ENCODE measurements around the gene CNTNAP1.
A peak's percentile ranks its signal among the peaks of the same experiment; 100 is the strongest.
"Not testable (repeated sequence)": the region's sequence is repeated elsewhere in the genome, so short reads cannot be mapped to it uniquely, and the experiment has no call there.

CNTNAP1 gene

DNA sequence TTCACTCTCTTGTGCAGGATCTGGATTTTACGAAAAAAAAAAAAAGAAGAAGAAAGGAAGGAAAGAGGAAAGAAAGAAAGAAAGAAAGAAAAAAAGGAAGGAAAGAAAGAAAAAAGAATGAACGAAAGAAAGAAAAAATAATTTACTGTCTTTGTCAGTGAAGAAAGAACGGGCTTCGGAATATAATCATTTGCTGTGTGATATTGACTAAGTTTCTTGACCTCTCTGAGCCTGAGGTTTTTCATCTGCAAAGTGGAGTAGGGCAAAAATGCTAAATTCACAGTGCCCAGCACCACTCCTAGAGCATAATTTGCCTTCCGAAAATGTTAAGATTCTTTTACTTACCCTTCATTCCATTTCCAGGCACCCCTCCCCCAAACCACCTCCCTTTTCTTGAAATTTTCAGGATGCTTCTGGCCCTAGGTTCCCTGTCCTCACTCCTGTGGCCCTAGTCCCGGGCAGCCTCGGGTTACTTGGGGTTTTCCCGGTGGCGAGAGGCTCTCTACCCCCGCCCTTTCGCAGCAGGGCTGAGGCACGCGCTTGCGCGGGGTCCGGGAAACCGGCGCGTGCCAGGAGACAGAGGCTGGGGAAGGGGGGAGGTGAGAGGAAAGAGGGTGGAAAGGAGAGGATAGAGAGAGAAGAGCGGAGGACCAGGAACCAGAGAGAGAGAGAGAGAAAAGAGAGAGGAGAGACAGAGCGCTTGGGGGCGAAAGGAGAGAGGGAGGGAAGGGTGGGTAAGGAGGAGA, at the start of gene CNTNAP1:
Gene CNTNAP1, plus strand, starts transcription at position 556 of the 746 bp plus-strand sequence. CDS start 299 bp downstream, outside the sequence.
- H3K4me3 Mint-ChIP-seq = peak within 1 kb of the TSS; percentile 71
- no peaks in the 10 kb centered on the region for H3K9me3 Mint-ChIP-seq
- H3K27me3 Mint-ChIP-seq (ENCODE audit: low read depth) = peaks cover 46% of the 10 kb centered on the region
- H3K27ac Mint-ChIP-seq = peak within 1 kb of the TSS; percentile 45
- no peaks in the 10 kb centered on the region for H3K36me3 Mint-ChIP-seq (ENCODE audit: low read depth)
- H3K4me1 Mint-ChIP-seq (ENCODE audit: low read depth) = peaks cover 43% of the 10 kb centered on the region
- no peak for DNase-seq (ENCODE audit: low spot score)

GRCh38 chr17:42632949-42633444, 49.3 kb upstream of the CNTNAP1 start:
- Mint-ChIP-seq H3K27ac (no peak overlapping the region), H3K27me3 (ENCODE audit: low read depth) (peaks cover 6% of the 10 kb centered on the region), H3K4me3 (no peak overlapping the region), H3K4me1 (ENCODE audit: low read depth) (no peaks in the 10 kb centered on the region), H3K36me3 (ENCODE audit: low read depth) (no peaks in the 10 kb centered on the region), H3K9me3 (no peaks in the 10 kb centered on the region)
- no peak for DNase-seq (ENCODE audit: low spot score)

DNA sequence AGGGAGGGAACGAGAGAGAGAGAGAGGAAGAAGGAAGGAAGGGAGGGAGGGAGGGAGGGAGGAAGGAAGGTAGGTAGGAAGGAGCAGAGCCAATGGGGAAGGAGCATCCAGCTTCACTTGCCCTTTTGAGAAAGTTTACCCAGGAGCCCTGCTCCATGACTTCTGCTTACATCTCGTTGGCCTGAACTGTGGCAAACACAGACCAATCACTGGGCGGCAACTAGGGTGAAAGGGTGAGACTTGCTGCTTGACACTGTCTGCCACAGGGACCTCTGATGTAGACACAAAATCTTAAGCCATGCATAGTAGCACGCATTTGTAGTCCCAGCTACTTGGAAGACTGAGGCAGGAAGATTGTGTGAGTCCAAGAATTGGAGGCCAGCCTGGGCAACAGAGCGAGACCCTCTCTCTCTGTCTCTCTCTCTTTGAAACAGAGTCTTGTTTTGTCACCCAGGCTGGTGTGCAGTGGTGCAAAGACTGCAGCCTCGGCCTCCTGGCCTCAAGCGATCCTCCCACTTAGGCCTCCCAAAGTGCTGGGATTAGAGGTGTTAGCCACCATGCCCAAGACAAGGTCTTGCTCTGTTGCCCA, 42.7 kb upstream of the CNTNAP1 start:
- H3K27ac Mint-ChIP-seq = no peak overlapping the region
- H3K4me1 Mint-ChIP-seq (ENCODE audit: low read depth) = no peaks in the 10 kb centered on the region
- no peaks in the 10 kb centered on the region for H3K36me3 Mint-ChIP-seq (ENCODE audit: low read depth)
- peaks cover 10% of the 10 kb centered on the region for H3K27me3 Mint-ChIP-seq (ENCODE audit: low read depth)
- H3K9me3 Mint-ChIP-seq = no peaks in the 10 kb centered on the region
- no peak overlapping the region for H3K4me3 Mint-ChIP-seq
- DNase-seq (ENCODE audit: low spot score) = no peak

DNA sequence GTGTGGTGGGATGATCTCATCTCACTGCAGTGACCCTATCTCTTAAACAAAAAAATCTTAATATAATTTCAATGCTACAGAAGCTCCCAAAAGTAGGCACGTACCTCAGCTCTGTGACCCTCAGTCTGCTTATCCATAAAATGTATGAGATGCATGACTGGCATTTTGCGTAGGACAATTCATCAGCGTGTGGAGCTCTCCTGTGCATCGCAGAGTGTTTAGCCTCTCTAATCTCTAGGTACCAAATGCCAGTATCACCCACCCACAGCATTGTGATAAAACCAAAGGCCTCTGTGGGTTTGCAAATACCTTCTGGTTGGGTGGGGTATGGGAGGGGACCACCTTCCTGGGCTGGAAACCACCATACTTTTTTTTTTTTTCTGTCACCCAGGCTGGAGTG, 42.2 kb upstream of the CNTNAP1 start:
- Mint-ChIP-seq H3K4me3 (no peak overlapping the region), H3K27ac (no peak overlapping the region), H3K9me3 (no peaks in the 10 kb centered on the region), H3K36me3 (ENCODE audit: low read depth) (no peaks in the 10 kb centered on the region), H3K4me1 (ENCODE audit: low read depth) (no peaks in the 10 kb centered on the region), H3K27me3 (ENCODE audit: low read depth) (peaks cover 10% of the 10 kb centered on the region)
- DNase-seq (ENCODE audit: low spot score) = no peak

- Mint-ChIP-seq H3K36me3 (ENCODE audit: low read depth) (no peaks in the 10 kb centered on the region), H3K9me3 (no peaks in the 10 kb centered on the region), H3K27me3 (ENCODE audit: low read depth) (peaks cover 19% of the 10 kb centered on the region), H3K4me1 (ENCODE audit: low read depth) (no peaks in the 10 kb centered on the region), H3K27ac (no peak overlapping the region), H3K4me3 (no peak overlapping the region)
- no peak for DNase-seq (ENCODE audit: low spot score)
These were observed 40.0 kb upstream of the CNTNAP1 start for GRCh38 chr17:42642336-42642735.

DNA sequence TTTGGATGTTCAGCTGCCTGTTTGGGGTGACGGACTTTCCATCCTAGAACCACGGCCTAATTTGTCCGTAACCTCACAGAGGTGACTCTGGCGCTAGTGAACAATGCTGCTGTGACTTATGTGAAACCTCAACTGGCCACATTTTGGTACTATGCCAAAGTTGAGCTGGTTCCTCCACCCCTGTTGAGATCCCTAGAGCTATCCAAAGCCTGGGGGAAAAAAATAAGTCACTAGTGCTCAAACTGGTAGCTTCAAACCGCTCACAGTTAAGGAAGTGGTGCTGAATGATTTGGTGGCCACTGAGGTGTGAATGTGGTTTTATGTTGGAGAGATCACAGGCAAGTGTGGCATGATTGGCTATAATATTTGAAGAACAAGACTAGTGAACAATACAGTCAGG, 34.6 kb upstream of the CNTNAP1 start:
- Mint-ChIP-seq H3K4me1 (ENCODE audit: low read depth) (peaks cover 1% of the 10 kb centered on the region), H3K36me3 (ENCODE audit: low read depth) (no peaks in the 10 kb centered on the region), H3K4me3 (no peak overlapping the region), H3K27ac (no peak overlapping the region), H3K27me3 (ENCODE audit: low read depth) (peaks cover 17% of the 10 kb centered on the region), H3K9me3 (no peaks in the 10 kb centered on the region)
- no peak for DNase-seq (ENCODE audit: low spot score)

GRCh38 chr17:42651392-42651791, 30.9 kb upstream of the CNTNAP1 start:
- H3K36me3 Mint-ChIP-seq (ENCODE audit: low read depth) = no peaks in the 10 kb centered on the region
- DNase-seq (ENCODE audit: low spot score) = no peak
- peaks cover 7% of the 10 kb centered on the region for H3K4me1 Mint-ChIP-seq (ENCODE audit: low read depth)
- H3K27ac Mint-ChIP-seq = no peak overlapping the region
- no peak overlapping the region for H3K4me3 Mint-ChIP-seq
- H3K9me3 Mint-ChIP-seq = no peaks in the 10 kb centered on the region
- H3K27me3 Mint-ChIP-seq (ENCODE audit: low read depth) = peaks cover 22% of the 10 kb centered on the region

DNA sequence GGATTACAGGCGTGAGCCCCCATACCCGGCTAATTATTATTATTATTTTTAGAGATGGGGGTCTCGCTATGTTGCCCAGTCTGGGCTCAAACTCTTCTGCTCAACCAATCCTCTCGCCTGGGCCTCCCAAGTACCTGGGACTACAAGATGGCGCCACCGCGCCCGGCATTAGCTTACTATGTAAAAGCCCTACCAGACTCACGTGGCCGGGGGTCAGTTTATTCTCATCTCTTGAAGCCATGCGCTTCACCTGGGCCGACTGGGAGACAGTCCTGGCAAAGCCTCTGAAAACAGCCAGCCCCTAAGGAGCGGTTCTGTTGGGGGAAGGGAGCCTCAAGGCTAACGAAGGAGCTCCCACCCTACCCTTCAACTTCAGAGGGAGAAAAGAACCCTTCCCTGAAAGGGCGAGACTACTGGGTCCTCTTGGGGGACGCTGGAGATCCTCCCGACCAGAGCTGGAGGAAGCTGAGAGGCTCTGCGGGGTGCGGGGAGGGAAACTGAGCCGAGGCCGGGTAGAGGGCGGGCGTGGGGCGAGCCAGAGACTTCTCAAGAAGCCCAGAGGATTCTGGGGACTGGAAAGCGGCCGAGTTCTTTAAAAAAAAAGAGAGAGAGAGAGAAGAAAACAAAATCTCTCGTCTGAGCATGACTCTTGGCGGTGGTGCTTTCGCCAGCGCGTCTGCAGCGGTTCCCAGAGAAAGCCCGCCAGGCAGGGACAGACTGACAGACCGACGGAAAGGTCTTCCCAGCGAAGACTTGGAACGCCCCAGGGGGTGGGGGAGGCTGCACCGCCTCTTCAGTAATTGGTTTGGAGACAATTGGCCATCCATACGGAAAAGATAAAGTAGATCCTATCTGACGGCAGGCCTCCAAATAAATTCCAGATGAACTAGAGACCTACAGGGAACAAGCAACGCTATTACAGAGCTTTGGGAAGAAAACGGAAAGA, 28.9 kb upstream of the CNTNAP1 start:
- no peak overlapping the region for H3K4me3 Mint-ChIP-seq

GRCh38 chr17:42655528-42655927, 26.8 kb upstream of the CNTNAP1 start:
- Mint-ChIP-seq H3K9me3 (no peaks in the 10 kb centered on the region), H3K27ac (no peak overlapping the region), H3K4me3 (no peak overlapping the region), H3K36me3 (ENCODE audit: low read depth) (no peaks in the 10 kb centered on the region), H3K4me1 (ENCODE audit: low read depth) (peaks cover 16% of the 10 kb centered on the region), H3K27me3 (ENCODE audit: low read depth) (peaks cover 23% of the 10 kb centered on the region)
- DNase-seq (ENCODE audit: low spot score) = no peak

More for the DNA sequence above, 28.9 kb upstream of the CNTNAP1 start:
- no peaks in the 10 kb centered on the region for H3K36me3 Mint-ChIP-seq (ENCODE audit: low read depth)
- no peak overlapping the region for H3K27ac Mint-ChIP-seq
- H3K27me3 Mint-ChIP-seq (ENCODE audit: low read depth) = peaks cover 23% of the 10 kb centered on the region
- DNase-seq (ENCODE audit: low spot score) = no peak
- H3K4me1 Mint-ChIP-seq (ENCODE audit: low read depth) = peaks cover 11% of the 10 kb centered on the region
- no peaks in the 10 kb centered on the region for H3K9me3 Mint-ChIP-seq

DNA sequence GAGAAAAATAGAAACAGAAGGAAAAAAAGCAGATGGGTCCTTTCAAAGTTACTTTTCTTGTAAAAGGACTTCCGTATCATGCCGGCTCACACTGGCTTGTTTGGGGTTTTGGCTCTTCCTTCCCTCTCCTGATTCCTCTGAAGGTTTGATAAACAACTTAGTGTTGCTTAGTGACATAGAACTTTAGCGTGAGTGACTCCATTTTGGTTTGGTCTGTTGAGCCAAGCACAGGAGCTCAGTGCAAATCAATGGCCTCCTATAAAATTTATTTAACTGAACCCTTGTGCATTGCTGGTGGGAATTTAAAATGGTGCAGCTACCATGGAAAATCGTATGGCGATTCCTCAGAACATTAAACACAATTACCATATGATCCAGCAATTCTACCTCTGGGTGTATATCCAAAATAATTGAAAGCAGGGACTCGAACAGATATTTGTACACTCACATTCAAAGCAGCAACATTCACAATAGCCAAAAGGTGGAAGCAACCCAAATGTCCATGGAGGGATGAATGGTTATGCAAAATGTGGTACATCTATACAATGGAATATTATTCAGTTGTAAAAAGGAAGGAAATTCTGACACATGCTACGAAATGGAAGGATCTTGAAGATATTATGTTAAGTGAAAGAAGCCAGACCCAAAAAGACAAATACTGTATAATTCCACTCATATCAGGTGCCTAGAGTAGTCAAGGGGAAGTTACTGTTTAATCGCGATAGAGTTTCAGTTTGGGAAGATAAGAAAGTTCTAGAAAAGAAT, 24.3 kb upstream of the CNTNAP1 start:
- Mint-ChIP-seq H3K4me3 (peak overlapping the region; percentile 37), H3K4me1 (ENCODE audit: low read depth) (peaks cover 14% of the 10 kb centered on the region), H3K9me3 (no peaks in the 10 kb centered on the region), H3K36me3 (ENCODE audit: low read depth) (no peaks in the 10 kb centered on the region), H3K27me3 (ENCODE audit: low read depth) (peaks cover 20% of the 10 kb centered on the region), H3K27ac (no peak overlapping the region)
- no peak for DNase-seq (ENCODE audit: low spot score)

DNA sequence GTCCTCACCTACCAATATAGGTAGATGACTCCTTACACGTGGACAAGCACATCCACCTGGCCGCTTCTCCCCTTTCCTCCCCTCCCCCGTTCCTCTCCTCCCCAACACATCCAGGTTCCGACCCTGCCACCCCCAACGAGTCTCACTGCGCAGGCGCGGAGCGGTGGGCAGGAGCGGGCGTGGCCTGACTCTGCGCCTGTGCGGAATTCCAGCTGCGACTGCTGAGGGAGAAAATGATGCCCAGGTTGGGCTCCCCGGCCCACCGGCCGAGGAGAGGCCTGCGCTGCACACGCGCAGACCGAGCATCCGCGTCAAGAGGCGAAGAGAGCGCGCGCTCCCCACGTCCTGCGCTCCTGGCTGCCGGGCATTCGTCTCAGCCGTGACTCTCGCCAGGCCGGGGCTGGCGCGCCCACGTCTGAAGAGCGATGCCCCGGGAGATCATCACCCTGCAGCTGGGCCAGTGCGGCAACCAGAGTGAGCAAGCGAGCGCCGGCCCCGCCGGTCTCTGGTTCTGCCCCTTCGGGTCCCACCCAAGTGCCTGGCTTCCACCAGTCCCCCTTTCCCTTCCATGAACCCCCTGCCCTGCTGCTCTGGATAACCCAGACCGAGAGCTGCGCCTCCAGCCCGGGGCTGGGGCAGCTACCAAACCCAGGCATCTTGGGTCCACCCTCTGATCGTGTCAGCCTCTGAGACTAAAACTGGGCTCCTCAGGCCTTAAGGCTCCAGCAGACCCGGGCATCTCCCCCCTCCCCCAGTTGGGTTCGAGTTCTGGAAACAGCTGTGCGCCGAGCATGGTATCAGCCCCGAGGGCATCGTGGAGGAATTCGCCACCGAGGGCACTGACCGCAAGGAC, 23.0 kb upstream of the CNTNAP1 start, which contains the start of gene TUBG2:
Gene TUBG2, plus strand, starts transcription at position 206 of the 853 bp plus-strand sequence. Its CDS starts 220 bp downstream, at position 426.
- H3K4me1 Mint-ChIP-seq (ENCODE audit: low read depth) = peaks cover 14% of the 10 kb centered on the region
- DNase-seq (ENCODE audit: low spot score) = peak; percentile 72
- peaks cover 13% of the 10 kb centered on the region for H3K27me3 Mint-ChIP-seq (ENCODE audit: low read depth)
- H3K27ac Mint-ChIP-seq = peak within 1 kb of the TSS; percentile 4
- H3K4me3 Mint-ChIP-seq = peak within 1 kb of the TSS; percentile 78
- H3K9me3 Mint-ChIP-seq = no peaks in the 10 kb centered on the region
- H3K36me3 Mint-ChIP-seq (ENCODE audit: low read depth) = no peaks in the 10 kb centered on the region

GRCh38 chr17:42659932-42660274, 22.4 kb upstream of the CNTNAP1 start:
- not testable (repeated sequence) for H3K9me3 Mint-ChIP-seq; DNase-seq (ENCODE audit: low spot score); H3K36me3 Mint-ChIP-seq (ENCODE audit: low read depth); H3K27me3 Mint-ChIP-seq (ENCODE audit: low read depth); H3K27ac Mint-ChIP-seq
- peaks cover 14% of the 10 kb centered on the region for H3K4me1 Mint-ChIP-seq (ENCODE audit: low read depth)
- peak overlapping the region; percentile 78 for H3K4me3 Mint-ChIP-seq

Data from T-helper 2 cell treated with Interferon-gamma antibody and Interleukin-4, amounts not matched to agents 5 μg/mL and 100 μg/mL, for 36 hours (primary cell).